ENCODE results near the gene CERT1.
A peak's percentile ranks its signal among the peaks of the same experiment; 100 is the strongest.

CERT1 gene

GRCh38 chr5:75471193-75471592 lies 40.2 kb downstream of the CERT1 start:
- DNase-seq = no peak

GRCh38 chr5:75469017-75469416 lies 42.4 kb downstream of the CERT1 start:
- DNase-seq = no peak

GRCh38 chr5:75468593-75468992 lies 42.8 kb downstream of the CERT1 start:
- DNase-seq = no peak

GRCh38 chr5:75466006-75466716 lies 45.3 kb downstream of the CERT1 start:
- peak; percentile 68 for DNase-seq

- no peak for DNase-seq
These were observed 45.9 kb downstream of the CERT1 start for GRCh38 chr5:75465480-75465879.

- DNase-seq = no peak
These were observed 47.7 kb downstream of the CERT1 start for GRCh38 chr5:75463726-75464125.

GRCh38 chr5:75461679-75462078 lies 49.8 kb downstream of the CERT1 start:
- no peak for DNase-seq

GRCh38 chr5:75460942-75461610 lies 50.4 kb downstream of the CERT1 start:
- no peak for DNase-seq

GRCh38 chr5:75460532-75460931 lies 50.9 kb downstream of the CERT1 start:
- no peak for DNase-seq

GRCh38 chr5:75457691-75458090 lies 53.7 kb downstream of the CERT1 start:
- DNase-seq = no peak

- no peak for DNase-seq
These were observed 54.3 kb downstream of the CERT1 start for GRCh38 chr5:75457161-75457560.

- DNase-seq = no peak
These were observed 61.4 kb downstream of the CERT1 start for GRCh38 chr5:75450069-75450468.

- DNase-seq = no peak
These were observed 65.4 kb downstream of the CERT1 start for GRCh38 chr5:75446068-75446467.

GRCh38 chr5:75441560-75441959 lies 69.9 kb downstream of the CERT1 start:
- no peak for DNase-seq

- DNase-seq = no peak
These were observed 72.2 kb downstream of the CERT1 start for GRCh38 chr5:75439276-75439675.

GRCh38 chr5:75438722-75439121 lies 72.7 kb downstream of the CERT1 start:
- DNase-seq = no peak

GRCh38 chr5:75435096-75435495 lies 76.3 kb downstream of the CERT1 start:
- no peak for DNase-seq

- no peak for DNase-seq
These were observed 77.5 kb downstream of the CERT1 start for GRCh38 chr5:75433814-75434506.

- no peak for DNase-seq
These were observed 97.2 kb downstream of the CERT1 start for GRCh38 chr5:75414241-75414640.

- DNase-seq = no peak
These were observed 99.1 kb downstream of the CERT1 start for GRCh38 chr5:75412111-75412990.

GRCh38 chr5:75405296-75405695 lies 106.1 kb downstream of the CERT1 start:
- no peak for DNase-seq

- DNase-seq = no peak
These were observed 116.2 kb downstream of the CERT1 start for GRCh38 chr5:75395277-75395676.

- DNase-seq = no peak
These were observed 122.0 kb downstream of the CERT1 start for GRCh38 chr5:75389430-75389829.
